Measurements from ENCODE around the gene POLE3. TPM values are rescaled to one million over a fixed set of nuclear protein-coding genes. Genes with fewer than 3 reads are reported as not detected.
"Not testable (repeated sequence)": the region's sequence is repeated elsewhere in the genome, so short reads cannot be mapped to it uniquely, and the experiment has no call there.

POLE3 gene
- total RNA-seq, 1 donor from 2014 or later, result 49.5 TPM

- TF ChIP-seq CTCF (IDR thresholded peaks at IDR 0.05; ENCODE audit: unreplicated experiment), result peak; percentile 79
- no peak for DNase-seq (ENCODE audit: low spot score in 2 of 2, unreplicated experiment in 2 of 2)
- no peaks in the 10 kb centered on the region for H3K4me1 Mint-ChIP-seq
- H3K27ac Mint-ChIP-seq, result no peak overlapping the region
- no peaks in the 10 kb centered on the region for H3K27me3 Mint-ChIP-seq (ENCODE audit: low read depth)
- H3K36me3 Mint-ChIP-seq, result no peaks in the 10 kb centered on the region
- no peaks in the 10 kb centered on the region for H3K9me3 Mint-ChIP-seq
- H3K4me3 Mint-ChIP-seq, result no peak overlapping the region
Measured at GRCh38 chr9:113446323-113446740, 35.9 kb upstream of the POLE3 start.

- Mint-ChIP-seq H3K27ac (no peak overlapping the region), H3K4me3 (no peak overlapping the region), H3K9me3 (no peaks in the 10 kb centered on the region), H3K36me3 (no peaks in the 10 kb centered on the region), H3K27me3 (ENCODE audit: low read depth) (no peaks in the 10 kb centered on the region), H3K4me1 (no peaks in the 10 kb centered on the region)
- DNase-seq (ENCODE audit: low spot score in 2 of 2, unreplicated experiment in 2 of 2), result no peak
- TF ChIP-seq CTCF (IDR thresholded peaks at IDR 0.05; ENCODE audit: unreplicated experiment), result no peak
Measured at GRCh38 chr9:113444736-113445135, 34.3 kb upstream of the POLE3 start.

GRCh38 chr9:113437716-113438115 is 27.2 kb upstream of the POLE3 start:
- H3K4me3 Mint-ChIP-seq; H3K27ac Mint-ChIP-seq; DNase-seq (ENCODE audit: low spot score in 2 of 2, unreplicated experiment in 2 of 2); H3K27me3 Mint-ChIP-seq (ENCODE audit: low read depth); H3K4me1 Mint-ChIP-seq; H3K36me3 Mint-ChIP-seq: not testable (repeated sequence)
- H3K9me3 Mint-ChIP-seq, result peaks cover 20% of the 10 kb centered on the region

- Mint-ChIP-seq H3K9me3 (peaks cover 20% of the 10 kb centered on the region), H3K4me1 (no peaks in the 10 kb centered on the region), H3K36me3 (no peaks in the 10 kb centered on the region), H3K4me3 (no peak overlapping the region), H3K27me3 (ENCODE audit: low read depth) (peaks cover 1% of the 10 kb centered on the region), H3K27ac (no peak overlapping the region)
- no peak for DNase-seq (ENCODE audit: low spot score in 2 of 2, unreplicated experiment in 2 of 2)
- TF ChIP-seq CTCF (IDR thresholded peaks at IDR 0.05; ENCODE audit: unreplicated experiment), result no peak
Measured at GRCh38 chr9:113436728-113437515, 26.4 kb upstream of the POLE3 start.

GRCh38 chr9:113431191-113431590 is 20.7 kb upstream of the POLE3 start:
- no peak for TF ChIP-seq CTCF (IDR thresholded peaks at IDR 0.05; ENCODE audit: unreplicated experiment)
- Mint-ChIP-seq H3K27ac (no peak overlapping the region), H3K9me3 (peaks cover 9% of the 10 kb centered on the region), H3K4me1 (no peaks in the 10 kb centered on the region), H3K36me3 (no peaks in the 10 kb centered on the region), H3K4me3 (no peak overlapping the region), H3K27me3 (ENCODE audit: low read depth) (peaks cover 1% of the 10 kb centered on the region)
- DNase-seq (ENCODE audit: low spot score in 2 of 2, unreplicated experiment in 2 of 2), result no peak

GRCh38 chr9:113428062-113428615 is 17.7 kb upstream of the POLE3 start:
- Mint-ChIP-seq H3K36me3 (no peaks in the 10 kb centered on the region), H3K9me3 (peaks cover 2% of the 10 kb centered on the region), H3K27me3 (ENCODE audit: low read depth) (no peaks in the 10 kb centered on the region), H3K4me3 (no peak overlapping the region), H3K4me1 (peaks cover 9% of the 10 kb centered on the region), H3K27ac (no peak overlapping the region)
- TF ChIP-seq CTCF (IDR thresholded peaks at IDR 0.05; ENCODE audit: unreplicated experiment), result no peak
- no peak for DNase-seq (ENCODE audit: low spot score in 2 of 2, unreplicated experiment in 2 of 2)

Measured in mesothelial cell of epicardium (in vitro differentiated cells).